Limb (tissue), 2 donors: ENCODE data around the gene LRFN2.
A peak's percentile ranks its signal among the peaks of the same experiment; 100 is the strongest.

Experiments used
- DNase-seq, 2 donors: peaks; one replicate each; pipeline ENCODE4 v3.0.0-alpha.2; 2016; ENCODE audit errors: extremely low spot score in 2 of 2

Gene LRFN2

DNA sequence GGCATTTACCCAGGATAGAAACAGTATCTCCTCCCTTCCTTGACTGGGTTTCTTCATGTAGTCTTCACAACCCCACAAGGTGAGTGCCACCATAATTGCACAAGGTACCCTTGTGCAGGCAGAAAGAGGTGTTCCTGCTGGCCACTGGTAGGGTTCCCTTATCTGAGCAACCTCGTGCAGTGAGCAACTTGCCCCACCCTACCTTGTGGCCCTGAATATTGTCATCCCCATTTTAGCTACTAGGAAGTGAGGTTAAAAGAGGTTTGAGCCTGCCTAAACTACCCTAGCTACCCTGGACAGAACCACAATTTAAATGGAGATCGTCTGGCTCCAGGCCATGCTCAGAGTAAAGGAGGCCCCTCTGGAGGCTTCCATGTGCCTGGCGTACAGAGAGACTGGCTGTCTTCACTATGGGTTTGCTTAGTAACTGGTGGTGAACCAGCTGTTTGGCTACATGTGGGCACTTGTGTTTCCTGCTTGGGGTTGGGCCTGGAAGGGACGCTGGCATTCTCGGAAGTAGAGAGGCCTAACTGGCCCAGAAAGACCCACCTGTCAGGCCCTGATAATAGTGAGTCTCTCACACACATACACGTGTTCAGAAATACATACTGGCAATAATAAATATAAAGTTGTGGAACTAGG lies 148.8 kb downstream of the LRFN2 start:
- DNase-seq, result no peak

DNA sequence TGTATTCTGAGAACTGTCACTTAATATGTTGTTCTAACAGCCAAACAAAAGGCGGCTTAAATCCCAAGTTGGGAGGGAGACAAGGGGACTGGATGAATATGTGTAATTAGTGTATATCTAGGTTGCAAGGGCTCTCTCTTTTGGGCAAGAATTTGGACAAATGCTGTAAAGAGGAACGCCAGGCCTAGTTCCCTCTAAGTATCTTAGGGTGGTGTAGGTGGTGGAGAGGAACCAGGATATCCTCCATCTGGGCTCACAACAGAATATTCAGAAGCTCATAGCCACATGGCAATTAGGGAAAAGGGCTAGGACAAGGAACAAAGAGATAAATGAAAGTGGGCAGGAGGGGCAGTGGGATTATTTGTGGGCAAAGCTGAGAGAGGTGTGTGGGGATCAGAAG lies 149.5 kb downstream of the LRFN2 start:
- no peak for DNase-seq

GRCh38 chr6:40436685-40437604 lies 150.2 kb downstream of the LRFN2 start:
- no peak for DNase-seq

DNA sequence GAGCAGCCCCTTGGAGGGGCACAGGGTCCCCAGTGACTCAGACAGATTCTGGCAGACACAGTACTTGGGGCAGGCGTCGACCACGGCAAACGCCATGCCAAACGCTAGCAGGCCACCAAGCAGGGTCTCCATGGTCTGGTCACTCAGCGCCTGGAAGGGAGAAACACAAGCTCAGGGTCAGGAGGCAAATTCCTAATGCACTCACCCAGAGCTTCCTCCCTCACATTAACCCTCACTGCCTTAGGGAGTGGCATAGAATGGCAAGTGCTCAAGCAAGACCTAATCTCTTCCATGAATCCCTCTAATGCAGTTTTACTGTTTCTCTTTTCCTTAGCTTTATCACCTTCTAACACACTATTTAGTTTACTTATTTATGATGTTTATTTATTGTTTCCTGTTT lies 154.2 kb downstream of the LRFN2 start:
- no peak for DNase-seq

GRCh38 chr6:40431706-40432105 lies 155.5 kb downstream of the LRFN2 start:
- no peak for DNase-seq

- no peak for DNase-seq
These were observed 160.0 kb downstream of the LRFN2 start for GRCh38 chr6:40427196-40427595.

DNA sequence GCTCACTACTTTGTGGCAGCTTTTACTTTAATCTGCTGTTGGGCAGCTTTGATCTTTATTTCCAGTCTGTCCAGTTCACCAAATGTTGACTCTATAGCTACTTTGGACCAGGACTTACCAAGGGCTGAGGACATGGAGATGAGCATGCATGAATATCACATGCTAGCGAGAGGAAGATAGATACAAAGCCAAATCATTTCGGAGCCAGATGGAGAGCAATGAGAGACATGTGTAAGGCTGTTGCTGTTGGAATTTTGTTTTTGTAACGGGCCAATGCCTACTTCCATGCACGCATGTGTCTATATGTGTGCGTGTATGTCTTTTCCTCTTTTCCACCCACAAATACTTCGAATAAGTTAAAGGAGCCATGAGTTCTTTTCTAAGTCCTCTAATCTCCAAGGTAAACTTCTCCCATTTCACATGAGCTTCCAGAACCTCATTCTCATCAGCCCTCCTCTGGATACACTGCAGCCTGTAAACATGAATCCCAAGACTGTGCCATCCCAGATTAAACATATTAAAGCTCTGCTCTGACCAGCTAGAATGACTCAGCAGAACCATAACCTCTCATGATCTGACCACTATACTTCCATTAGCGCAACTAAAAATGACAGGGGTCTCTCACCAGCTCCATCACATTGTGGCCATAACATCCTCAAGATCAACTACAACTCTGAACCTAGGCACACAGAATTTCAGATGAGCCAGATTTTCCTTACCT lies 160.7 kb downstream of the LRFN2 start:
- DNase-seq, result no peak

GRCh38 chr6:40425192-40425919 lies 161.8 kb downstream of the LRFN2 start:
- peak in 1 of 2 donors; percentile 13 for DNase-seq

DNA sequence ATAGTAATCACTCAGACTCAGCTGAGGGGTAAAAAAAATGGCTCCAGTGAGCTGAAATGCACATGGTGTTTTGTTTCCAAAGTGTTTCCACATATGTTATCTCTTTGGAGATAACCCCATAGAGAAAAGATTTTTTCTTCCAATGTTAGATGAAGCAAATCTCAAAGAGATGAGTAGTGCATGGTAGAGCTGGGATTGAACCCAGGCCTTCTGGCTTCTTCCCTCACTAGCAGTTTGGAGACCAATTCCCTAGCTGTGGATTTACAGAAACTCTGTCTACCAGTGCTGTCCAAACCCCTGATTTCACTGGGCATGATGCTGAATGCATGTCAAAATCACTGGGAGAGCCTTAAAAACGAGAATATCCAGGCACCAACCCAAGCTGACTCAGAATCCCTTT lies 165.1 kb downstream of the LRFN2 start:
- DNase-seq, result no peak

DNA sequence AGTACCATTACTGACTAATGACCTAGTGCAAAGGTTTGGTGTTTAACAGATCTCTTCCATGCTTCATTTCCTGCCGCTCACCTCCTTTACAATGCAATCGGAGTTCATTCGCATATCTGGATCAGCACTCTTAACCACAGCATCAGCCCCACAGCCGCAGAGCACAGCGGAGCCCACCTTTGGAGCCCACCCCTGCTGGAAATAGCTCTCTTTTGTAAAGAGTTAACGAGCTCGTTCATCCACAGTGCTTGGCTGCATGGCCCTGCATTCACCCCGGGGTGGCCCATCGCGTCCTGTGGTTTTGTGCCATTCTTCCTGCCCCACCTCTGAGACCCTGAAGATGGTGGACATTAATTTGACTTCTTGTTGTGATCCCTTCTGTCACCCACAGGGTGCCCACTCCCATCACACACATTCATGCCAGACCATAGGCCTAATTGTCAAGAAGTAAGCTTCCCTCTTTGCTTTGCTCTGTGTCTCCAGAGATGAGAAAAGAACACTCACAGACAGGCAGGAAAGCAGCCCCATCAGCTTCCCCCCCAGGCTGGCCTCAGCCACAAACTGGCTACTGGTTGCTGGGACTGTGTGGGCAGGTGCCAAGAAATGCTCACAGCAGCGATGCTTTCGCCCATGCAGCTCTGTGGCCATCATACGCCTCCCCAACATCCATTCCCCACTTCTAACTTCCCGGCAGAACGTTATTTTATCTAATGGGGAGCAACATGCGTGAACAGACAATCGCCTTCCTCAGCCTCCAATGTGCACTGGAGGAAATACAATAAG lies 167.0 kb downstream of the LRFN2 start:
- no peak for DNase-seq

DNA sequence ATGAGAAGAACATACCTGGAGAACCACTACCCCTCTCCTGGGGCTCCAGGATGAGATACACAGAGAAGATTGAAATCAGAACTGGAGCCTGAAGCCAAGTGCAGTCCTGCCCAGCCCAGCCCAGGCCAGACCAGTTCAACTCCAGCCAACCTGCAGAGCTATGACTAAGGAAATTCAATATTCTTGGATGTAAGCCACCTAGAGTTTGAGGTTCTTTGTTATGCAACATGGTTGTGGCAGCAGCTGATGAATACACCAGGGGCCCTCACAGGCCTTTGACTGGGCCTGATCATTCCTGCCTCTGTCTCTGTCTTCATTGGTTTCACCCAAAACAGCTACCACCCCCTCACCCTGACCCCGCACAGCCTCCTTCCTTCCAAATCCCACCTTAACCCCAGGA lies 167.8 kb downstream of the LRFN2 start:
- DNase-seq, result no peak

- DNase-seq, result no peak
These were observed 170.1 kb downstream of the LRFN2 start for GRCh38 chr6:40417031-40417430.

- no peak for DNase-seq
These were observed 172.5 kb downstream of the LRFN2 start for GRCh38 chr6:40414617-40415016.

DNA sequence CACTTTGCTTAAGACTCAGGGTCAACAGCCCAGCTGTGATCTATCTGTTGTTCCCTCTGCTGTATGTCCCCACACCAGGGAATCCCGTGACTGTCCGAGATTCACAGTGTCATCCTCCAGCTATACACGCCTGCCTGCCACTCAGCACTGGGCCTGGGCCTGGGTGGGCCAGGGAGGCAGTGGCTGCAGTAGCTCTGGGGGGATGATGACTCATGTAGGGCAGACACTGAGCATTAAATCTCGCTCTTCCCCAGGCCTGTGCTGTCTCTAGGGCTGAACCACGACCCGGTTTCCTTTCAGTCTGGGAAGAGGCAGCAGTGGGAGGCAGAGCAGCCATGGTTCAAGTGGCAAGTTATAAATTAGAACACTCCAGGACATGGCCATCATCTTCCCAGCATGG lies 173.9 kb downstream of the LRFN2 start:
- DNase-seq, result no peak

- no peak for DNase-seq
These were observed 175.3 kb downstream of the LRFN2 start for GRCh38 chr6:40411881-40412280.

- DNase-seq, result no peak
These were observed 176.3 kb downstream of the LRFN2 start for GRCh38 chr6:40410821-40411220.

DNA sequence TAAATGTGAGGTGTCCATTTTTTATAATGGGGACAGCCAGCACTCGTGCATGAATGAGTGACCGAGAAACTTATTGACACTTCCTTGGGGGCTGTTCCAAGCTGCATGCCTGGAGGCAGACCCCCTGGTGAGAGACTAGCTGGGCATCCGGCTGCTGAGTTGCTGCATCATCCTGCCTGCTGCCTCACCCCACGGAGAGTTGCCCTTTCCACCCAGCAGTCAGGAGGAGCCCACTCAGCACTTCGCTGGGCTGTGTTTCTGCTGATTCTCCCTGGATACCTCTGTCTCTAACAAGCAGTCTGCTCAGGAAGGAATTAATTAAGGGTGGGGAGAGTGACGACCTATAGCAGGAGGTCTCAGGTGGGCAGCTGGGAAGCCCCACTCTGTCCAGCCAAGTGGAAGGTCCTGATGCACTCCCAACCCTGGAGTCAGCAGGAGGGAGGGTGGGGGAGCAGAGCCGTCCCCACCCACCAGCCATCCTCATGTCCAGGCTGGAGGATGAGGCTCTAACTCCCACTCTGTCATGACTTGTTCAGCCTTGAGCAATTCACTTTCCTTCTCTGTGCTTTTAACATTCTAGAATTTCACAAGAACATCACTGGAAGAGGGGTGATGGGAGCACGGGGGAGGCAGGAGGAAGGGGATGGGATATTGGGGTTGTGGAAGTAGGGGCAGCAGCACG lies 177.3 kb downstream of the LRFN2 start:
- no peak for DNase-seq

DNA sequence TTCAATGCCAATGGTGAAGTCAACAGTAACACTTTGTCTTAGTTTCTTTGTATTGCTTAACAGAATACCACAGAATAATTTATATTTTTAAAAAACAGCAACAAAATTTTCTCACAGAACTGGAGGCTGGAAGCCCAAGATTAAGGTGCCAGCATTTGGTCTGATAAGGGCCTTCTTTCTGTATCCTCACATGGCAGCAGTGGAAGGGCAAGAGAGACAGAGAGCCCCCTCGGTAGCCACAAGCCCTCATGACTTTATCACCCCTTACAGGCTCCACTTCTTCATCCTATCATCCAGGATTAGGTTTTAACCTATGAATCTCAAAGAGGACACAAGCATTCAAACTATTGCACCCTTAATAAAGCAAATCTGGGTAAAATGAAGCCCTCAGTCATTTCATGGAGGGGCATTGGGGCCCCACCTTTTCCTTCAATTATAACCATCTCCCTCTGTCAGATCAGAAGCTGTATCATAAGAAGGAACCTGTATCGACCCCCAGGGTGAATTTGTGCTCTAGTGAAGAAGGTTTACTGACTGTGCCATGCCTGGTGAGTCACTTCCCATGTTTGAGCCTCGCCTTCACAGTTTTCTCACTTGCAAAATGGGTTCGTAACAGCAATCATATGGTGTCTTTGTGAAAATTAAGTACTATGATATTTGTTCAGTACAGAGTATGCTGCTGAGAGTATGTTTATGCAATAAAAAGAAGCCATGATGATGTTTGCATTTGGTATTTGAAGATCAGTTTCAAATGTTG lies 178.2 kb downstream of the LRFN2 start:
- no peak for DNase-seq

DNA sequence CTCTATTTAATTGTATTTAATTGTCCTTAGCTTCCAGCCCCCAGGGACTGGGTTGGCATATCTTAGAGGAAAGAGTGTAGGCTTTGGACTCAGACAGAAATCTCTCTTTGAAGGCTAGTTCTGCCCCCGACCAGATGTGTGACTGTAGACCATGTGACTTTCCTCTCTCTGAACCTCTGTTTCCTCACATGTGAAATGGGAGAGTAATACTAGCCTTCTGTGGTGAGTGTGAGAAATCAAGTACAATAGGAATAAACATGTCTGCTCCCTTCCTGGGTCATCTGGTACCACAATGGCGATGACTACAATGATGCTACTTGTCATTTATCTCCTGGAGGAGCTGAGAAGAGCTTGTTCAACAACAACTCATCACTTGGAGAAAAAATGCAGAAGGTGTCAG lies 179.9 kb downstream of the LRFN2 start:
- DNase-seq, result no peak

- no peak for DNase-seq
These were observed 181.0 kb downstream of the LRFN2 start for GRCh38 chr6:40406175-40406574.
